ENCODE results near the gene IYD.

Gene IYD

GRCh38 chr6:150349546-150349945, 19.3 kb upstream of the IYD start:
- H3K4me2 ChIP-seq (ENCODE audit: insufficient read depth, low read length, poor library complexity, severe bottlenecking): no peak overlapping the region
- no peak overlapping the region for H3K4me3 ChIP-seq (ENCODE audit: low read length in 2 of 2)
- WGBS, 2 donors (ENCODE audit: extremely low coverage in 2 of 2, insufficient read length in 2 of 2, insufficient replicate concordance in 1 of 2): no CpG with 5 or more reads among the region's 4 CpGs
- no peak overlapping the region for H3K9ac ChIP-seq (ENCODE audit: low read depth, low read length, poor library complexity)
- no peak overlapping the region for H2AK5ac ChIP-seq (ENCODE audit: low read depth, low read length)
- no peak overlapping the region for H3K18ac ChIP-seq (ENCODE audit: low read length)
- H3K4me1 ChIP-seq (ENCODE audit: control insufficient read depth in 2 of 2, insufficient read depth in 1 of 2, low read depth in 1 of 2, low read length in 2 of 2): no peaks in the 10 kb centered on the region
- no peak overlapping the region for H2BK5ac ChIP-seq (ENCODE audit: low read length)
- no peak overlapping the region for H2BK120ac ChIP-seq (ENCODE audit: low read depth, low read length)
- H3K4ac ChIP-seq (ENCODE audit: low read length): no peak overlapping the region
- no peak for DNase-seq (ENCODE audit: low spot score)
- H3K27me3 ChIP-seq (ENCODE audit: control insufficient read depth in 3 of 3, insufficient read depth in 3 of 3, low read depth in 1 of 3, low read length in 3 of 3): no peaks in the 10 kb centered on the region
- no peak overlapping the region for H2AFZ ChIP-seq (ENCODE audit: low read length)
- H2BK15ac ChIP-seq (ENCODE audit: low read length): no peak overlapping the region
- H3K14ac ChIP-seq (ENCODE audit: low read length): no peak overlapping the region
- H3K79me1 ChIP-seq (ENCODE audit: low read depth, low read length): no peaks in the 10 kb centered on the region
- no peak overlapping the region for H4K91ac ChIP-seq (ENCODE audit: low read depth, low read length, poor library complexity)
- no peak overlapping the region for H3K23ac ChIP-seq (ENCODE audit: low read depth, low read length, poor library complexity)
- H4K8ac ChIP-seq (ENCODE audit: low read depth, low read length): no peak overlapping the region
- no peaks in the 10 kb centered on the region for H3K36me3 ChIP-seq (replicated peaks in 1 of 2; ENCODE audit: control insufficient read depth in 2 of 2, insufficient read depth in 2 of 2, low read length in 2 of 2)
- no peak overlapping the region for H2BK12ac ChIP-seq (ENCODE audit: low read length)
- H3K27ac ChIP-seq (replicated peaks; ENCODE audit: low read length): no peak overlapping the region
- no peaks in the 10 kb centered on the region for H3K9me3 ChIP-seq (replicated peaks in 1 of 2; ENCODE audit: control insufficient read depth in 2 of 2, insufficient read depth in 1 of 2, low read depth in 1 of 2, low read length in 2 of 2)

- H3K14ac ChIP-seq (ENCODE audit: low read length): no peak overlapping the region
- no peak overlapping the region for H2BK120ac ChIP-seq (ENCODE audit: low read depth, low read length)
- H2AFZ ChIP-seq (ENCODE audit: low read length): no peak overlapping the region
- H3K36me3 ChIP-seq (replicated peaks in 1 of 2; ENCODE audit: control insufficient read depth in 2 of 2, insufficient read depth in 2 of 2, low read length in 2 of 2): no peaks in the 10 kb centered on the region
- H3K27ac ChIP-seq (replicated peaks; ENCODE audit: low read length): no peak overlapping the region
- H3K4ac ChIP-seq (ENCODE audit: low read length): no peak overlapping the region
- no peak for DNase-seq (ENCODE audit: low spot score)
- H4K8ac ChIP-seq (ENCODE audit: low read depth, low read length): no peak overlapping the region
- H3K4me2 ChIP-seq (ENCODE audit: insufficient read depth, low read length, poor library complexity, severe bottlenecking): no peak overlapping the region
- no peaks in the 10 kb centered on the region for H3K9me3 ChIP-seq (replicated peaks in 1 of 2; ENCODE audit: control insufficient read depth in 2 of 2, insufficient read depth in 1 of 2, low read depth in 1 of 2, low read length in 2 of 2)
- no peak overlapping the region for H3K23ac ChIP-seq (ENCODE audit: low read depth, low read length, poor library complexity)
- H3K18ac ChIP-seq (ENCODE audit: low read length): no peak overlapping the region
- H3K27me3 ChIP-seq (ENCODE audit: control insufficient read depth in 3 of 3, insufficient read depth in 3 of 3, low read depth in 1 of 3, low read length in 3 of 3): peaks cover 0 to 10% (median 0%) of the 10 kb centered on the region in 3 experiments
- no peak overlapping the region for H2BK12ac ChIP-seq (ENCODE audit: low read length)
- H3K9ac ChIP-seq (ENCODE audit: low read depth, low read length, poor library complexity): no peak overlapping the region
- whole genome bisulfite sequencing, 2 donors (ENCODE audit: extremely low coverage in 2 of 2, insufficient read length in 2 of 2, insufficient replicate concordance in 1 of 2): no CpG with 5 or more reads among the region's 5 CpGs
- H3K4me1 ChIP-seq (ENCODE audit: control insufficient read depth in 2 of 2, insufficient read depth in 1 of 2, low read depth in 1 of 2, low read length in 2 of 2): no peaks in the 10 kb centered on the region
- H2BK15ac ChIP-seq (ENCODE audit: low read length): no peak overlapping the region
- H3K4me3 ChIP-seq (ENCODE audit: low read length in 2 of 2): no peak overlapping the region
- no peaks in the 10 kb centered on the region for H3K79me1 ChIP-seq (ENCODE audit: low read depth, low read length)
- no peak overlapping the region for H2BK5ac ChIP-seq (ENCODE audit: low read length)
- no peak overlapping the region for H2AK5ac ChIP-seq (ENCODE audit: low read depth, low read length)
- no peak overlapping the region for H4K91ac ChIP-seq (ENCODE audit: low read depth, low read length, poor library complexity)
These were observed 16.2 kb upstream of the IYD start for GRCh38 chr6:150352321-150353296.

GRCh38 chr6:150353445-150353844, 15.4 kb upstream of the IYD start:
- no peak overlapping the region for H2BK120ac ChIP-seq (ENCODE audit: low read depth, low read length)
- H2BK12ac ChIP-seq (ENCODE audit: low read length): no peak overlapping the region
- no peak overlapping the region for H2AK5ac ChIP-seq (ENCODE audit: low read depth, low read length)
- no peak overlapping the region for H3K23ac ChIP-seq (ENCODE audit: low read depth, low read length, poor library complexity)
- H2AFZ ChIP-seq (ENCODE audit: low read length): no peak overlapping the region
- H3K36me3 ChIP-seq (replicated peaks in 1 of 2; ENCODE audit: control insufficient read depth in 2 of 2, insufficient read depth in 2 of 2, low read length in 2 of 2): no peaks in the 10 kb centered on the region
- no peak overlapping the region for H2BK15ac ChIP-seq (ENCODE audit: low read length)
- H3K14ac ChIP-seq (ENCODE audit: low read length): no peak overlapping the region
- no peaks in the 10 kb centered on the region for H3K79me1 ChIP-seq (ENCODE audit: low read depth, low read length)
- WGBS, 2 donors (ENCODE audit: extremely low coverage in 2 of 2, insufficient read length in 2 of 2, insufficient replicate concordance in 1 of 2): no CpG with 5 or more reads among the region's 1 CpG
- no peak overlapping the region for H3K4me3 ChIP-seq (ENCODE audit: low read length in 2 of 2)
- H3K18ac ChIP-seq (ENCODE audit: low read length): no peak overlapping the region
- no peak overlapping the region for H3K9ac ChIP-seq (ENCODE audit: low read depth, low read length, poor library complexity)
- H2BK5ac ChIP-seq (ENCODE audit: low read length): no peak overlapping the region
- H4K91ac ChIP-seq (ENCODE audit: low read depth, low read length, poor library complexity): no peak overlapping the region
- no peaks in the 10 kb centered on the region for H3K4me1 ChIP-seq (ENCODE audit: control insufficient read depth in 2 of 2, insufficient read depth in 1 of 2, low read depth in 1 of 2, low read length in 2 of 2)
- H3K27me3 ChIP-seq (ENCODE audit: control insufficient read depth in 3 of 3, insufficient read depth in 3 of 3, low read depth in 1 of 3, low read length in 3 of 3): peaks cover 0 to 10% (median 0%) of the 10 kb centered on the region in 3 experiments
- no peaks in the 10 kb centered on the region for H3K9me3 ChIP-seq (replicated peaks in 1 of 2; ENCODE audit: control insufficient read depth in 2 of 2, insufficient read depth in 1 of 2, low read depth in 1 of 2, low read length in 2 of 2)
- no peak overlapping the region for H4K8ac ChIP-seq (ENCODE audit: low read depth, low read length)
- DNase-seq (ENCODE audit: low spot score): no peak
- H3K4me2 ChIP-seq (ENCODE audit: insufficient read depth, low read length, poor library complexity, severe bottlenecking): no peak overlapping the region
- no peak overlapping the region for H3K27ac ChIP-seq (replicated peaks; ENCODE audit: low read length)
- no peak overlapping the region for H3K4ac ChIP-seq (ENCODE audit: low read length)

GRCh38 chr6:150354754-150355571, 13.8 kb upstream of the IYD start:
- Histone ChIP-seq H2BK12ac (ENCODE audit: low read length) (no peak overlapping the region), H4K91ac (ENCODE audit: low read depth, low read length, poor library complexity) (no peak overlapping the region), H3K79me1 (ENCODE audit: low read depth, low read length) (no peaks in the 10 kb centered on the region), H3K9me3 (replicated peaks in 1 of 2; ENCODE audit: control insufficient read depth in 2 of 2, insufficient read depth in 1 of 2, low read depth in 1 of 2, low read length in 2 of 2) (no peaks in the 10 kb centered on the region), H2BK120ac (ENCODE audit: low read depth, low read length) (no peak overlapping the region), H3K27ac (replicated peaks; ENCODE audit: low read length) (no peak overlapping the region), H4K8ac (ENCODE audit: low read depth, low read length) (no peak overlapping the region), H3K36me3 (replicated peaks in 1 of 2; ENCODE audit: control insufficient read depth in 2 of 2, insufficient read depth in 2 of 2, low read length in 2 of 2) (no peaks in the 10 kb centered on the region), H3K27me3 (ENCODE audit: control insufficient read depth in 3 of 3, insufficient read depth in 3 of 3, low read depth in 1 of 3, low read length in 3 of 3) (peaks cover 0 to 10% (median 0%) of the 10 kb centered on the region in 3 experiments), H3K18ac (ENCODE audit: low read length) (no peak overlapping the region), H3K4me1 (ENCODE audit: control insufficient read depth in 2 of 2, insufficient read depth in 1 of 2, low read depth in 1 of 2, low read length in 2 of 2) (no peaks in the 10 kb centered on the region), H3K4me3 (ENCODE audit: low read length in 2 of 2) (no peak overlapping the region), H3K4ac (ENCODE audit: low read length) (no peak overlapping the region), H3K4me2 (ENCODE audit: insufficient read depth, low read length, poor library complexity, severe bottlenecking) (no peak overlapping the region), H2BK15ac (ENCODE audit: low read length) (no peak overlapping the region), H2AK5ac (ENCODE audit: low read depth, low read length) (no peak overlapping the region), H2AFZ (ENCODE audit: low read length) (no peak overlapping the region), H3K14ac (ENCODE audit: low read length) (no peak overlapping the region), H3K9ac (ENCODE audit: low read depth, low read length, poor library complexity) (no peak overlapping the region), H3K23ac (ENCODE audit: low read depth, low read length, poor library complexity) (no peak overlapping the region), H2BK5ac (ENCODE audit: low read length) (no peak overlapping the region)
- WGBS, 2 donors (ENCODE audit: extremely low coverage in 2 of 2, insufficient read length in 2 of 2, insufficient replicate concordance in 1 of 2): no CpG with 5 or more reads among the region's 2 CpGs
- DNase-seq (ENCODE audit: low spot score): no peak
